ENCODE data around the gene C16orf86.

- TF ChIP-seq POLR2A (IDR thresholded peaks at IDR 0.05) (no peak), CTCF (IDR thresholded peaks at IDR 0.05) (no peak)
Observed at GRCh38 chr16:67707790-67708189, 41.2 kb downstream of the C16orf86 start.

All from adrenal gland (tissue), 5 donors.